RPMI8226 (cell line): ENCODE data around the gene CTU1.

Experiments
- DNase-seq: peaks from one replicate; pipeline ENCODE4 v3.0.0-alpha.2; 2015

CTU1 gene

DNA sequence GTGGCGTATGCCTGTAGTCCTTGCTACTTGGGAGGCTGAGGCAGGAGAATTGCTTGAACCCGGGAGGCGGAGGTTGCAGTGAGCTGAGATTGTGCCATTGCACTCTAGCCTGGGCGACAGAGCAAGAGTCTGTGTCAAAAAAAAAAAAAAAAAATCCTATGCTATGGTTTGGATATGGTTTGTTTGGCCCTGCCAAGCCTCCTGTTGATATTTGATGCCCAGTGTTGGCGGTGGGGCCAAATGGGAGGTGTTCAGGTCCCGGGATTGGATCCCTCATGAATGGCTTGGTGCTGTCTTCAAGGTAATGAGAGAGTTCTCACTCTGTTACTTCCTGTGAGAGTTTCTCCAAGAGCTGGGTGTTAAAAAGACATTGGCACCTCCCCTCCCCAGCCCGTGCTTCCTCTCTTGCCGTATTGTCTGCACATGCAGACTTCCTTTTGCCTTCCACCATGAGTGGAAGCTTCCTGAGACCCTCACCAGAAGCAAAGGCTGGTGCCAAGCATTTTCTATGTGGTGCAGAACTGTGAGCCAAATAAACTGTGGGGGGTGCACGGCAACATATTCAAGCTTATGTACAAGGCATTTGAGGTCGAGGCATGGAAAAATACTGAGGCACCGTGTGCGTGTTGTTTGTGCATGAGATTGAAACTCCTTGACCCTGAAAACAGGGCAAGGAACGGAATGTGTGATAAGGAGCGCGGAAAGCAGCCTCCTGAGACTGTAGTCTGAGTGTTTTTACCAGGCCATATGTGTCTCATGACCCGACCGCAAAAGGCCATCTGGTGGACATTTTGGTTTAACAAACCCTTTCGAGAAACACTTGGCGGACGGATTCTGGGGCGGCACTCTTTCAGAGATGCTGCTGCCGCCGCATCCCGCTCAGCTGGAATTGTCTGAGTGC lies 23.8 kb upstream of the CTU1 start:
- DNase-seq: peak; percentile 80

DNA sequence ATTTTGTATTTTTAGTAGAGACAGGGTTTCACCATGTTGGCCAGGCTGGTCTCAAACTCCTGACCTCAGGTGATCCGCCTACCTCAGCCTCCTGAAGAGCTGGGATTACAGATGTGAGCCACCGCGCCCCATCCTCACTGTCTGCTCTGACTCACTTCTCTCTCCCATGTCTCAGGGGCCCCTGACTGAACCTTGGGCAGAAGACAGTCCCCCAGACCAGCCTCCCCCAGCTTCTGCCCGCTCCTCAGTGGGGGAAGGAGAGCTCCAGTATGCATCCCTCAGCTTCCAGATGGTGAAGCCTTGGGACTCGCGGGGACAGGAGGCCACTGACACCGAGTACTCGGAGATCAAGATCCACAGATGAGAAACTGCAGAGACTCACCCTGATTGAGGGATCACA lies 21.5 kb upstream of the CTU1 start:
- no peak for DNase-seq

DNA sequence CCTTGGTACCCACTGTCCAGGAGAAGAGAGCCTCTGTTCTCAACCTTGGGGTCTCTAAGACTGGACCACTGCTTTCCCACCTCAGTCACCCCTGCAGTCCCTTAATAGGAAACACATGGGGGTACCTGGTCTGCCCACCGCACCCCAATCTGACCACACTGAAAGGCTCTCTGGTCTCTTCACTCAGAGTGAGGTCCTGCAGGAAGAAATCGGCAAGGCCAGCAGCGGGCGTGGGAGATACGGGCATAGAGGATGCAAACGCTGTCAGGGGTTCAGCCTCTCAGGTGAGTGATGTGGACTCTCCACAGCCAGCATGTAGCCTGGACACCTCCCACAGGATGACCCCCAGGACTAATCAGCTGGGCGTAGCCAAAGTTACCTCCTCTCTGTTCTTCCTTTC lies 20.0 kb upstream of the CTU1 start:
- DNase-seq: peak; percentile 22

DNA sequence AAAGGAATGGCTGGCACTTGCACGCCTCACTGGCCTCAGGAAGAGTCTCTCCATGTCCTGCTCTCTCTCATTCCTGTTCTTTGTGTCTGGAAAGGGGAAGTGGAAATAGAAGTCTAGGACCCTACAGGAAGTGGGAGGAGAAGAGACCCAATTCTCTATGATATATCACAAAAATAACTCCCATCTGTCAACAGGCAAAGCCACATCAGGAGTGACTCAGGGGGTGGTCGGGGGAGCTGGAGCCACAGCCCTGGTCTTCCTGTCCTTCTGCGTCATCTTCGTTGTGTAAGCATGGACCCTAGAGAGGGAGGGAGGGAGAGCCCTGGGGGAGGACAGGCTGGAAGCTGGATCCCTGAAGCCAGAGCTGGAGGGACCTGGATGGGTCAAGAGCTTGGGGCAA lies 19.5 kb upstream of the CTU1 start:
- peak; percentile 17 for DNase-seq

DNA sequence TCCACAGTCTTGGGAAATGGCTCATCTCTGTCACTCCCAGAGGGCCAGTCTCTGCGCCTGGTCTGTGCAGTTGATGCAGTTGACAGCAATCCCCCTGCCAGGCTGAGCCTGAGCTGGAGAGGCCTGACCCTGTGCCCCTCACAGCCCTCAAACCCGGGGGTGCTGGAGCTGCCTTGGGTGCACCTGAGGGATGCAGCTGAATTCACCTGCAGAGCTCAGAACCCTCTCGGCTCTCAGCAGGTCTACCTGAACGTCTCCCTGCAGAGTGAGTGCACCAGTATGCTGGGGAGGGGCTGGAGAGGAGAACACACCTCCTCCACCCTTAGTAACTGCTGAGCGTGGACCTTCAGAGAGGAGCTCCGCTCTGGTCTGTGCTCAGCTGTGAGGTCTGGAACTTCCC lies 18.8 kb upstream of the CTU1 start:
- DNase-seq: peak; percentile 69

DNA sequence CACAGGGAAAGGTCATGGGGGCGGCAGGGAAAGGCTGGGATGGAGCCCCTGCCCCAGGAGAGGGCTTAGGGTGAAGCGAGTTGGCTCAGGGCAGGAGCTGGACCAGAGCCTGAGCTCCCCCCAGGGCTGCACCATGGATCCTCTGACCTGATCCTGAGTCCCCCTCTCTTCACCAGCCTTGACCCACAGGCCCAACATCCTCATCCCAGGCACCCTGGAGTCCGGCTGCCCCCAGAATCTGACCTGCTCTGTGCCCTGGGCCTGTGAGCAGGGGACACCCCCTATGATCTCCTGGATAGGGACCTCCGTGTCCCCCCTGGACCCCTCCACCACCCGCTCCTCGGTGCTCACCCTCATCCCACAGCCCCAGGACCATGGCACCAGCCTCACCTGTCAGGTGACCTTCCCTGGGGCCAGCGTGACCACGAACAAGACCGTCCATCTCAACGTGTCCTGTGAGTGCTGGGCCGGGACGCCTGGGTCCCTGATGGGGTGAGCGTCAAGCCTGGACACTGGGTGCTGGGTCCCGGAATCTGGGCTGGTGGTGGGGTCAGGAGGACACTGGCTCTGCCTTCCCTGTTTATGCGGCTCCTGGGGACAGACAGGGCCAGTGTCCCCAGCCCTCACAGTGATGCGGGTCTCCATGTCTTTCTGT lies 17.3 kb upstream of the CTU1 start:
- no peak for DNase-seq

DNA sequence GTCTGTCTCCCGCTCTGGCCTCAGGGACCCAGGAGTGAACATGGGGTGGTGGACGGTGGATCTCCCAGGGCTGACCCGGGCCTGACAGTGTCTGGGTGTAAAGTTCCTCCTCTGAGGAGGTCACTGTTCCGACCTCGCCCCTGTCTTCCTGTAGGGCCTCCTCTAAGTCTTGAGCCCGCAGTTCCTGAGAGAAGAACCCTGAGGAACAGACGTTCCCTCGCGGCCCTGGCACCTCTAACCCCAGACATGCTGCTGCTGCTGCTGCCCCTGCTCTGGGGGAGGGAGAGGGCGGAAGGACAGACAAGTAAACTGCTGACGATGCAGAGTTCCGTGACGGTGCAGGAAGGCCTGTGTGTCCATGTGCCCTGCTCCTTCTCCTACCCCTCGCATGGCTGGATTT lies 16.5 kb upstream of the CTU1 start, which contains the start of gene SIGLEC9:
Gene SIGLEC9 (plus strand): TSS at position 178 of the 400 bp plus-strand sequence. CDS start 69 bp downstream, at position 247.
- DNase-seq: peak; percentile 83

DNA sequence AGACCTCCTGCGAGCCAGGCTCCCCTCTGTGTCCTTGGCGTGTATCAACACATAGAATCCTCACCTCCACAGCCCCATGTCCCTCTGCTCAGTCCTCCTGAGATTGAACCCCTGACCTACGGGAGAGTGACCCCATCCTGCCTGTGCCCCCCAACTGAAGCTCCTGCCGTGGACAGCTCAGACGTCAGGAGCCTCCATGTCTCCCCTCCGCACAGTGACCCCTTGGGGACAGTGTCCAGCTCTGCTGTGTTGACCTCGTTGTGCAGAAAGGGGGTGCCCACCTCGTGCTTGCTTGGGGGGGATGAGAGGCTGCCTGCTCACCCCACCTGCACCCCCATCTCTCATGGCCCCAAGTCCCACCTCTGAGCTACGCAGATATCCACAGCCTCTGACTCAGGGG lies 16.0 kb upstream of the CTU1 start:
- DNase-seq: no peak

DNA sequence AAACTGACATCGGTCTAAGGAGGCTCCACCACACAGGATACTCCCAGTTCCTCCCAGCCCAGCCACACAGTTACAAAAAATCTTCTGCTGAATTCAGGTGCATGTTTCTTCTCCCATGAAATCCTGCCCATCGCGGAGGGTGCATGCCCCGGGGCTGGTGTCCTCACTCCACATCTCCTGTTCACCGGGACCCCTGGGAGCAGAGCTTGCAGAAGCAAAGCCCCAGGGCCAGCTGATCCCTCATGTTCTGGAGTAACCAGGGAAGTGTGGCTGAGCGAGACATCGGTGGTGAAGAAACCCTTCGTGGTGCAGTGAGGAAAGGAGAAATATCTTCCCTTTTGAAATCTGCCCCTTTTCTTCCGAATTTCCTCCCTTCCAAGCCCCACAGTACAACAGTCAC lies 15.6 kb upstream of the CTU1 start:
- no peak for DNase-seq

DNA sequence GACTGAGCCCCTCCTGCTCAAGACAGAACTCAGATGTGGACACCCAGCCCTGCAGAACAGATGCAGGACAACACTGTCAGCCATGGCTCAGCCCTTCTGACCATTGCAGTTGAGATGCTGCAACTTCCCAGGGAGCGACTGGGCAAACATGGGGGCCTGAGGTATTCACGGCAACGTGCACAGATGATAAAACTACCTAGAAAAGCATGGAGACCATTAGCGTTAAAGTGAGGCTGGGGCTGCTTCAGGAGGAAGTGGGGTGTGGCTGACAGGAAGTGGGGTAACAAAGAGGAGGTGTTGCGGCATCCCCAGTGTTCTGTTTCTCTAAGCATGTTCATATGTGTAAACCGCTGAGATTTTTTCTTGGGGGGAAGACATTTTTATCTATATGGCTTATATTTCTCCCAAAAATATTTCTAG lies 15.2 kb upstream of the CTU1 start:
- DNase-seq: no peak

DNA sequence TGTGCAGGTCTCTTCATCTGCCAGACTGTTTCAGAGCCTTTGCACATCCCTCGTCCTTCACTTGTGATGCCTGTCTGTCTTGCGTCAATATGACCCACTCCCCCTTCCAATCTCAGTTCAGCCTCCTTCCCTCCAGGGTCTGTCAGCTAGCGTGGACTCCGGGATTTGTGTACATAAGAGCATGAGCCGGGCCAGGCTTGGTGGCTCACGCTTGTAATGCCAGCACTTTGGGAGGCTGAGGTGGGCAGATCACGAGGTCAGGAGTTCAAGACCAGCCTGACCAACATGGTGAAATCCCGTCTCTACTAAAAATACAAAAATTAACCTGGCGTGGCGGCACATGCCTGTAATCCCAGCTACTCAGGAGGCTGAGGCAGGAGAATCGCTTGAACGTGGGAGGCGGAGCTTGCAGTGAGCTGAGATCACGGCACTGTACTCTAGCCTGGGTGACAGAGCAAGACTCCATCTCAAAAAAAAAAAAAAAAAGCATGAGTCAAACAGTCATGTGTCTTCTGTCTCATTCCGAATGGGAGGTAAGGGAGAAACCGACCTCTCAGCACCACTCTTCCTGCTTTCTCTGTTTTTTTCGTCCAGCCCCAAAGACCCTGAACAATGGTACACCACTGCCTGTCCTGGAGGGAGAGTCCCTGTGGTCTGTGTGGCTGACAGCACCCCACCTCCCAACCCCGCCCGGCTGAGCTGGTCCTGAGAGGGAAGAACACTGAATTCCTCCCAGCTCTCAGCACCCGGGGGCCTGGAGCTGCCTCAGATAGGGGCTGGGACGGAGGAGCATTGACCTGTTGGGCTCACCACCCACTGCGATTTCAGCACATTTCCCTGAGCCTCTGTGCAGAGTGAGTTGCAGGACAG lies 14.1 kb upstream of the CTU1 start:
- no peak for DNase-seq

DNA sequence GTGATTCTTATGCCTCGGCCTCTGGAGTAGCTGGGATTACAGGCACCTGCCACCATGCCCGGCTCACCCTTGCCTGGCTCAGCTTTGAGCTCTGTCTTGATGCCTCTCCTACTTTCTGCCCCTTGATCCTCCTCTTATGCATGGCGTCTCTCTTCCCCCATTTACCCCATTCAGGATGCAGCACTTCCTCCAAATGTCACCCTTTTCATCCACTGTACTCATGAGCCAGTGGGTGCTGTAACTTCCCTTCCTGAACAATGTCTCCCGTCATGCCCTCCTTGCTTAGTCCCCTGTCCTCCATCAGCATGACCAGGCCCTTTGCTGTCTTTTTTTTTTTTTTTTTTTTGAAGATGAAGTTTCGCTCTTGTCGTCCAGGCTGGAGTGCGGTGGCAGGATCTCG lies 13.0 kb upstream of the CTU1 start:
- DNase-seq: no peak

DNA sequence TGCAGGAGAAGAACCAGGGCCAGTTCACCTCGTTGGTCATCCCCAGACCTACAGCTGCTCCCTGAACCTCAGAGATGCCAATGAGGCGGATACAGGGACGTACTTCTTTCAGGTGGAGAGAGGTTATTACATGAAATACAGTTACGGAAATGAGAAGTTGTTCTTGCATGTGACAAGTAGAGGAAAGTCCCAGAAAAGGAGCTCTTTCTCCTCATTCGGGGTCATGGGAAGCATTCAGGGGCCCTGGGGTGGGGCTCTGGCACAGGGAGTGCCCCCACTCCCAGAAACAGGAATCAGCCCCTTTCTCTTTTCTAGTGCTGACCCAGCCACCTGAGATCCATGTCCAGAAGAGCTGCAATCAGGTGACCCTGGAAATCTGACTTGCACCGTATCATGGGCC lies 12.0 kb upstream of the CTU1 start:
- DNase-seq: no peak

DNA sequence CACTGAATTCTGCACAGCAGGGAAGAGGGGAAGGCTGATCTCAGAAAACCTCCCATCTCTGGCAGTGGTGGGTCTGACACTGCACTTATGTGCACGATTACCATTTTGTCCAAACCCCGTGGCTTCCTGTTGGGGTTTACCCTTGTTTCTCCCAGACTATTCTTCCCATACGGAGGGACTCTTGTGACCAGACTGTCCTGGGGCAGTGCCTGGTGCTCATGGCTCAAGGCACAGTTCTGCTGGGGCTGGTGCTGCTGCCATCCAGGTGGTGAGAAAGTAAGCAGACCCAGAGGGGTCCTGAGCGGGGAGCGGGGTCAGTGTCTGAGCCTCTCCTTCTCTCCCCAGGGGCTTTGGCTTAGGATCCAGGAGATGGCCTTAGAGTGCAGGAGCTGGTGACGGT lies 11.4 kb upstream of the CTU1 start:
- DNase-seq: no peak

DNA sequence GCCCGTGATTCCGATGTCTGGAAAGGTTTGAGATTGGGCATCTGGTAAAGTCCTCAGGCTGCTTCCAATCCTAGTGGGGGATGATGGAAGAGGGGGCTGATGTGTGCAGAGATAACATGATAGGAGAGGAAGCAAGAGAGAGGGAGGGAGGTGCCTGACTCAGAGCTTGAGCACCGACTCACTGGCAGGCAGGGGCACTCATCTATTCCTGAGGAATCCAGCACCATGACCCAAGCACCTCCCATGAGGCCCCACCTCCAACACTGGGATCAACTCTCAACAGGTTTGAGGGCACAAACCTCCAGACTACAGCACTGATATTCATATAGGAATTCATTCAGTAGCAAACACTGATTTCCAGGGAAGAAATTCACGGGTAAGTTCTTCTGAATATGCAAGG lies 10.9 kb upstream of the CTU1 start:
- no peak for DNase-seq

DNA sequence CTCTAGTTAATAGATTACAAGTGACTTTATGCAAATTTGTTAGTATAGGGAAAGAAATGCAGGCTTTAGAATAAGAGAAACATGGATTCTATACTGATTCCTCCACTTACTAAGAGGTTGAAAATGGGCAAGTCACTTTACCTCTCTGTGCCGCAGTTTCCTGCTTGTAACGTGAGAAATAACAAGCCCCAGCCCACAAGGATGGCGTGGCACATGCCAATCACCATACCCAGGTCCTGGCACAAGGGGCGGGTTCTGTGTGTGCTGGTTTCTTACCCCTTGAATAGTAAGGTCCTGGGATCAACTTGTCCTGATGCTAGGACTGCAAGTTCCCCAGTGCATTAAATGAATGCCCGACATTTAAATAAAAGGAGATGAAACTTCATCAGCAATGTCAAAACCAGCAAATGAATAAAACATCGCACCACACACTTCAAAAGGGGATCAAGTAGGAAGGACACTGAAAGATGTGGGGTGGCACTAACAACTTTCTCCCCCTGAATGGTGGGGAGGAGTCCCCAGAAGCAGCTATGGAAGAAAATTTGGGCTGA lies 8.6 kb upstream of the CTU1 start:
- no peak for DNase-seq

DNA sequence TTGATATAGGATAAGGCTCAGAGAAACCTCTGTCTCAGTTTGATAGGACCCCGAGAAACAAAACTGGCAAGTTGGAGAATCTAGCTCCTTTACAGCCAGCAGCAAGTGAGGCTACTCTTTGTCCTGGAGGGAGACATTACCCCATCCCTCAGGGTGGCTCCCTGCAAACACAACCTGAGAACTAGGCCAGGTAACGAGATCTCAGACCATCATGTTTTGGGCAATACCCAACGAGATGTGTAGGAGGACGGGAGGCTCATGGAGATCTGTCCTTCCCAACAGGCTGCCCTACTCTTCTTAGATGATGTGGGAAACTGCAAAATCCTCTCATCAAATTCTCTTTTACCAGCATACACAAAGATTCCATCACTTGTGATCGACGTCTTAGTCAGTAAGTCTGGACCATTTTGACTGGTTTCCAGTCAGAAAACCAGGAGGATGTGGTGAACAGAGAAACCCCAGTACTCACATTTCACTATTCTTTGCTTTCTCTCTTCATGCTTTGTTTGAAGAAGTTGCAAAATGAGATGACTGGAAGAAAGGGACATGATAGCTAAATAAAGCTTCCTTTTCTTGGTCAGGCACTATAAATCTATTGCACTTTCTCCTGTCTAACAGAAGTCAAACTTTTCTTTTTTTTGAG lies 6.0 kb upstream of the CTU1 start:
- no peak for DNase-seq

DNA sequence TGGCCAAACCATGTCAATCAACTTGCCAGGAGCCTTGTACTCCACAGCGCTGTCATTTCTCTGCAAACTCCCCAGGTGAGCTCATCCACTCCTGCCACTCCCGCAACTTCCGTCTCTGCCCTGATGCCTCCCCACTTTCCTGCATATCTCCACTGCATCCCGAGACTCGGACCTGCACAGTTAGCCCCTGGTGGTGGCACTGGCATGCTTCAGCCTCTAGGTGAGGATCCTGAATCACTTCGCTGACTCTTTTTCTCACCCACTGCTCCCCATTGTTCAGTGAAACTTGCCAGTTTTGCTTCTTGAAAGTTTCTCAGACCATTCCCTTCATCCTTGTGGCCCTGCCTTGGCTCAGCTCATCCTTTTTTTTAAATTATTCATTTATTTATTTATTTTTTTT lies 3.4 kb upstream of the CTU1 start:
- DNase-seq: peak; percentile 47

DNA sequence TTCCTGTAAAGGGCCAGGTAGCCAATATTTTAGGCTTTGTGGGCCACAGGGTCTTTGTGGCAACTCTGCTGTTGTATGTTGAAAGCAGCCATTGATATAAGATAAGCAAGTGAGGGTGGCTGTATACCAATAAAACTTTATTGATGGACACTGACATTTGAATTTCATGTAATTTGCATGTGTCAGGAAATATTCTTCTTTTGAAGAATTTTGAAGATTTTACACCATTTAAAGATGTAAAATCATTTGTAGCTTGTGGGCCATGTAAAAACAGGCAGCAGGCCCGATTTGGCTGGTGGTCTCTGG lies 2.4 kb upstream of the CTU1 start:
- no peak for DNase-seq

DNA sequence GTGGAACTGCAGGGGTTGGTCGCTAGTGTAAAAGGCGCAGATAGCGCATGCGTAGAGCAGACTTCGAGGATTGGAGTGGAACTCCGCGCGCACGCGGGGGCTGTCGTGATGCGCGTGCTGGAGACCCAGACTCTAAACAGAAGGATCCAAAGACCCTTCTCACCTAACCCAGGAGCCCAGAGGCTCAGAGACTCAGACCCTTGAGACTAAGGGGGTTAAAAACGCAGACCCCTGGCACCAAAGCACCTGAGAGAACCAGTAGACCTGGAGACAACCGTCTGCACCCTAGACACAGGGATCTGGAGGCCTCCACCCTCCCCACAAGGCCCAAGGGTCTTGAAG lies 567 bp upstream of the CTU1 start:
- DNase-seq: no peak

DNA sequence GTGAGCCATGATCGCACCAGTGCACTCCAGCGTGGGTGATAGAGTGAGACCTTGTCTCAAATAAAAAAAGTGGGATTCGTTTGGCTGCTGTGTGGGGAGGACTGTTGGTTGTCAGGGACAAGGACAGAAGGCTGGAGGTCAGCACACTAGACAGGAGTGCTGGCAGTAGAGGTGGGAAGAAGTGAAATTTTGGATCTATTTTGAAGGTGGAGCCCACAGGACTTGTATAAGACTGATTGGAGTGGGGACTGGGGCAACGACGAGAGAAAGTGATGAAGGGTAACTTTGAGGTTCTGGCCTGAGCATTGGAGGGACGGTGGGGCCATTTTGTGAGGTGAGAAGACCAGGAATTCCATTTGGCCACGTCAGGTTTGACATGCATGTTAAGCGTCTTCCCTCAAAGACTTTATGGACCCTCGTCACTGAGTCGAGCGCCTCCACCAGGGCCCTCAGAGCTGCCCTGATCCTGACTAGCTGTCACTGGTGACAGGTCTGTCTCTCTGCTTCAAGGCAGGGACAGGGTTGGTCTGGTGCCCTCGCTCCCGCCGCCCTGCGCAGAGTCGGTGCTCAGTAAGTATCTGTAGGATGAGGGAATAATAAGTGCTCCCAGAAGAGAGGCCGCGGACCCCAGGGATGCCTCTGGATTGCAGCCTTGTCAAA lies 673 bp downstream of the CTU1 start:
- peak; percentile 41 for DNase-seq

DNA sequence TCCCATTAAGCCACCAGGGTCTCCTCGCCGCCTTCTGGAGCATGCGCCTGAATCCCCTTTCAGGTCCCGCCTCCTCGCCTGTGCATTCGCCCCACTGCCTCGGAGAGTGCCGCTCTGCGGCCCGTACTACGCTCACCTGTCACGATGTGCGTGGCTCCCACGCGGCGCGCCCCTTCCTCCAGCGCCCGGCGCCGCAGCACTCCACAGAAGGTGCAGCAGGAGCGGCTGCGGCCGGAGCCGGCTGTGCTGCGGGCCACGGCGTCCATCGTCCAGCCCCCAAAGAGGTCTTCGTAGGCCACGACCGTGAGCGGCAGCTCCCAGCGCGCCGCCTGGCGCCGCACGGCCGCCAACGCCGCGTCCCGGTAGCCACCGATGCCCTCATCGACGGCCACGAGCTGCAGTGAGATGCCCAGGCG lies 4.3 kb downstream of the CTU1 start:
- DNase-seq: no peak
